HG03432 (cell line): ENCODE results near the gene MFRP.

Experiments used
- ATAC-seq: cut with Tn5 transposase; IDR thresholded peaks from one replicate; pipeline ENCODE4 v1.9.1; 2021; ENCODE audit warnings: mild to moderate bottlenecking, moderate library complexity; ENCODE audit not compliant: unreplicated experiment

MFRP gene

DNA sequence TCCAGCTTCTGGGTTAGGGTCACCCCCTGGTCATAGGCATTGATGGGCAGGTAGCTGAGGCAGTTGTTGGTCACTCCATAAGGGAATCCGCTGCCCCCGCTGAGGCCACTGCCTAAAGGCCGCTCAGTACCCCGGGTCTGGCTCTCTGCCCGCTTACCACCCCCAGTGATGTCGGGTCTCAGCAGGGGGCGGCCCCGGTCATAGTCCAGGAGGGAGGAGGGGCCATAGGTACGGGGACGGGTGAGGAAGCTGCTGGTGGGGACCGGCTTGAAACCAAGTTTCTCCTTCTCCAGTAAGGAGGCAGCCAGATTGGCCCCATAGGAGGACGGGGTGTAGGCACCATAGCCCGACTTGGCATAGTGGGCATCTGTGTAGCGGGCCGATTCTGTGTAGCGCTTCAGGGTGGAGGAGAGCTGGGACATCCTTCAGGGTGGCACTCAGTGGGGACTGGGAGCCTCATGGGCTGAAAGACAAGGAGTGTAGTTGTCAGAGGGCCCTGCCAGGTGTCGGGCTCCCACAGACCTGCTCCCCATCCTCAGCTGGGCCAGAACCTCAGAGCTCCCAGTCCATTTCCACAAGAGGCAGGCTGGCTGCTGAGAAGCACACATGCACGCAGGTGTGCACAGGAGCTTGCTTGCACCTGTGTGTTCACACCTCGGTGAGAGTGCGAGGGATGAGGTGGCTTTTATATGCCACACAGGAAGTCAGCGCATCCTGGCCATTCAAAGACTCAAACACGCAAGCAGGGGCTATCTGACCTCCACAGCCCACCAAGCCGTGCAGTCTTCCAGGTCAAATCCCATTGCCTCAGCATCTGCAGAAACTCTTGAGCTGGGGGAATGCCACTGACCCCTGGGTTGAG is 26.8 kb upstream of the MFRP start:
- ATAC-seq: no peak

DNA sequence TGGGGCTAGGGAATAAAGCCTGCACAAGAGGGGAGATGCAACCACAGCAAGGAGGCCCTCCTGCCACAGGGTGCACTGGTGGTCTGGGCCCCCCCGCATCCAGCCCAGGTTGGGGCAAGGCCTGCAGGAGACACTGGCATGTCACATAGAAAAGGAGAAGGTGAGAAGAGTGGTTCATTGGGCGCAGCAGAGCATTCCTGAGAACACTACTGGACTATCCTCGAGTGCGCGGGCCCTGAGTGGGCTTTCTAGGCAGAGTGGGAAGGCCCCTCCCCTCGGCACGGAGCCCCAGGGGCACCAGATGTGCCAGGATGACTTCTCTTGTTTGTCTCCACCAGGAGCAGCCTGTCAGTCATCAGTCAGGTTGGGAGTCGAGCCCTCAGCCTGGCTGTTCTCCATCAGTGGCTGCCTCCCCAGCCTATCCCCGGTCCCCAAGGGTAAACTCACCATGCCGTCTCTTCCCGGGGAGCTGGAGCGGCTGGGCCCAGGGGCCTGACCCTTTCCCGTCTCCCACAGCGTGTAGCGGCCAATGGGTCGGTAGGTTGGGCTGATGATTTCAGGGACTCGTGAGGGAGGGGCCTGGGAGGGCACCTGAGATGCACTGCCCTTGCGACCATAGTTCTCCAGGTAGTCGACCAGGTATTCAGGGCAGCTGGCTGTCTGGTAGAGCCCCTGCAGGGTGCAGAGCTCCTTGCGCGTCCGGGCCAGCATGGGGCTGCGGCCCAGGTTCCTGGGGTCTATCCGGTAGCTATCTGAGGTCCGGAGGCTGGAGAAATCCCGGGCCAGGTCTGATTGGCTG is 26.0 kb upstream of the MFRP start:
- no peak for ATAC-seq

DNA sequence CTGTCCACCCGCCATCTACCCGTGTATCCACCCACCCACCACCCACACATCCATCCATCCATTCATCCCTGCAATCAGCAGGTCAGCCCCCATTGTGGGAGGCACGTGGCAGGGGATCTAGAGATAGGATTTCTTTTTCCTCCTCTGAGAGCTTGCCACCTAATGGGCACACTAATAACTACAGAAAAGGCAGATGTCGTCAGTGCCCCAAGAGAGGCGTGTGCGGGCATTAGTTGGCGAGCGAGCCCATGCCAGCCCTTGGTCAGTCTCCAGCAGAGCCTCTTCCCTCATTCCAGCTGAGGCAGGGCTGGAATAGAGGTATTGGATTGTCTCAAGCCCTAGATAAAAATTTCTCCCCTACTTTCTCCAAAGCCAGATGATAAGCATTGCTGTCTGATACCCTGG is 25.3 kb upstream of the MFRP start:
- ATAC-seq: no peak

DNA sequence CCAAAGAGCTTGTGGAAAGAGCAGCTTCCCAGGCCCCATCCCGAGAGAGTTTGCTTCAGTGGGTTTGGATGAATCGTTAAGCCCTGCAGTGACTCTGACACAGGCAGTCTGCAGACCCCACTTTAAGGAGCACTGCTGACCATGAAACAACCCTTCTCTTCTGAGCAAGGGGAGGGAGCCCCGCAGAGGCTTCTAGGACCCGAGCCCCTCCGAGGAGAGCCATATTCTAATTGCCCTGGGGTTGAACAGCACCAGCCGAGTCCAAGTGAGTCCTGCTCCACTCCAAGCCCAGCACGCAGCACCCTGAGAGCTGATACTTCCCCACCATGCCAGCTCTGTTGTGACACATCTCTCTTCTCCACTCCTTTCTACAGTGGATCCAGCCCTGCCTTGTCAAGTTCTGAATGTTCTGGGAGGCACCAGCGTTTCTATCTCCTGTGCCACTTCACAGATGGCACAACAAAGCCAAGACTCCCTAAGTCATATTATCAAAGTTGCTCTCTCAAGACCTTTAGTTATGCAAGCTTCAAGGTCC is 24.6 kb upstream of the MFRP start:
- ATAC-seq: no peak

DNA sequence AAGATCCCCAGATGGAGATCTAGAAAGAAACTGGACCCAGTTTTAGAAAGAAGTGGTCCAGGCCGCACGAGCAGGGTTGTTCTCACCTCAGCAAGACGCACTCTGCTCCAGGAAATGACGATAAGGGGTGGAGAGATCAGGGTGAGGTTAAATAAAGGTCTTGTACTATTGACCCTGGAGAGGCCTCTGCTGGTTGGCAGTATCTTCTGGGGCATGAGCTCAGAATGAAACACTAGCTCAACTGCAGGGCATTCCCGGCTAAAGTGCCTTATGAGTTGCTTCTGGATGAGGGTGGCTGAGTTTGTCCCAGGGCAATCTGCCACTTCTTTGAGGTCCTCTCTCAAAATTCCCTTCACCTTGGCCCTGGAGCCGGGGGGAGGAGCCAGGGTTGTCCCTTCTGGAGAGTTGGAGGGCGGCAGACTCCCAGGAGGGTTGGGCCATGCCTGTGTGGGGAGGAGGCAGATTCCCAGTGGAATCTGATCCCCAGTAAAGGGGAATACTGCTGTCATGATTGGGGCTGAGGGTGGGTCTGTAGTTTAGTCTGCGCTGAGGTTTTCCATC is 24.1 kb upstream of the MFRP start:
- ATAC-seq: no peak

DNA sequence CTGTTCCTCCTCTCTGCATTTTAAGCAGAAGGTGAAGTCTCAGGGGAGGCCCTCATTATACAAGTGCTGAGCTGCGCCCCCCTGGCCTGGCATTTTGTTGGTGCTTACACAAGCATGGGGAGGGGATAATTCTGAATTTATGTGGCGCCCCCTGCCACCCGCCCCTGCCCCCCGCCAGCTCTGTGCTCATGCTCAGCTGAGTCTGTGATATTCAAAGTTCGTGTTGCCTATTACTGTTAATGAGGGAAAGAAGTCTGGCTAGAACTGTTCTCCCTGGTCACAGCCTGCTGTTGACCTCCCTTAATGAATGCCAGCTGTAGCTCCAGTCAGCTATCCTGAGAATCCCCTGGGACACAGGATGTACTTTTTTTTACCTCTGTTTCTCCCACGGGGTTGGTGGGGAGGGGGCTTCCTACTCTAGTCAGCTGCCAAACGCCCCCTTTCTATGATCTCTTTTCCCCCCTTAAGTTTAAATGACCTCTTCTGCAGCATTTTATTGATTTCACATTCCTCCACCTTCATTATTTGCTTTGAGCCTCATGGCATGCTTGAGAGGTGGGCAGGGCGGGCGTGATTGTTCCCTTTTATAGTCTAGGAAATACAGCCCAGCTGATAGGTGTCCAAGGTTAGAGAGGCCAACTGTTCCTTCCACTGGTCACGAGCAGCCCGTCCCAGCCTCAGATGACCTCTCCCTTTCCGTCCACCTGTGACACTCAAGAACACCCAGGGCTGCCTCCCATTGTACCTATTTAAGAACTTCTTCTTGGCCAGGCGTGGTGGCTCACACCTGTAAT is 22.8 kb upstream of the MFRP start:
- no peak for ATAC-seq

DNA sequence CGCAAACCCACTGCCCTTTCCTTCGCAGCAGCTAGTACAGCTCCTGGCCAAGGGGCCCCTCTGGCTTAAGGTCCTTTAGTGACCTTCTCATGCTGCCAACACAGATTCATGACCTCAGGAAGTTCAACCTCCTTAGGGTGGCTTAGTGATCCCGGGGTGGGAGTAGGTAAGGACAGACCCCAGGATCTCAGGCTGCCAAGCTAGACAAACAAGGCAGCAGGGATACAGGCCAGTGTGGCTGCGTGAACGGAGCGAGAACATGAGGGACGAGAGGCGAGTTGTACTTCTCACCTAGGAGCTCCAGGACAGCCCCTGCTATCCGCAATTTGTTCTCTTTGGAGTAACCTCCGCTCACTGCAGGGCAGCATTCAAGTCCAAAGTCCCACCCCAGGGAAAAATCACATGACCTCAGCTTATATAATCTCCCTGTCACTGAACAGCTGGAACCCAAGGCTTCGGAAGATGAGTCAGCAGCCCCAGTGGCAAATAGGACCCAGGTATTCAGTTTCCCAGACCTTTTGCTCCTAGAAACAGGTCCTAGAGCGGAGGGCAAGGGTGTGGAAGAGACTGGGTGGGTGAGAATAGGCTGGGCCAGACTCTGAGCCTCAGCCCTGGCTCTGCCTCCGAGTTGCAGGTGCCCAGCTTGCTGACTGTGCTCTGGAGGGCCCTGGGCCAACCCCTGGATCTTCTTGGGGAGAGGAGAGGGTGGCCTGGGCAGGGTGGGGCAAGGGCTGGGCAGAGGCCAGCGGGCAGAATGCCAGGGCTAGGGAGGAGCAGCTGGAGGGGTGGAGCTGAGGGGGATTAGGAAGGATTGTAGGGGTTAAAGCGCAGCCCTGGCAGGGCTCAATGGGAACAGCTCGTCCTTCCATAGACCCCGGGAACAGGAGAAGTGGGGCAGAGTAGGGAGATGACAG is 21.9 kb upstream of the MFRP start:
- ATAC-seq: no peak

DNA sequence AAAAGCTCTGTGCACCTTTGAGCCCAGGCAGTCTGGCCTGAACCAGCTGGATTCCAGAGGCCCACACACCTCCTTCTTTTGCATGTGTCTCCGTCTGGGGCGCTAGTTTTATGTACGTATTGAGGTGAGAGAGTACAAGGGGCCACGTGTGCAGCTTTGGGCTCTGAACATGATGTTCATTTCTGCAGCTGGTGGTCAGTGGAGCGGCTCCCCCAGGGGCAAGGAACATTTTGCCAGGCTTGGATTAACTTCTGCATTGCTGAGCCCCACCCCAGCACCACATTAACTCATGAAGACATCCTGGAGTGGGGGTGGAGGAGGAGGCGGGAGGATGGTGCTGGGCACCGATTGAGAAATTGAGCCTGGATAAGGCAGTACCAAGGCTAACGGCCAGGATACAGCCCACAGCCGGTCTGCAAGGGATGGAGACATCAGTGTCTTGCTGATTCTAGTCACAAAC is 21.2 kb upstream of the MFRP start:
- ATAC-seq: no peak

DNA sequence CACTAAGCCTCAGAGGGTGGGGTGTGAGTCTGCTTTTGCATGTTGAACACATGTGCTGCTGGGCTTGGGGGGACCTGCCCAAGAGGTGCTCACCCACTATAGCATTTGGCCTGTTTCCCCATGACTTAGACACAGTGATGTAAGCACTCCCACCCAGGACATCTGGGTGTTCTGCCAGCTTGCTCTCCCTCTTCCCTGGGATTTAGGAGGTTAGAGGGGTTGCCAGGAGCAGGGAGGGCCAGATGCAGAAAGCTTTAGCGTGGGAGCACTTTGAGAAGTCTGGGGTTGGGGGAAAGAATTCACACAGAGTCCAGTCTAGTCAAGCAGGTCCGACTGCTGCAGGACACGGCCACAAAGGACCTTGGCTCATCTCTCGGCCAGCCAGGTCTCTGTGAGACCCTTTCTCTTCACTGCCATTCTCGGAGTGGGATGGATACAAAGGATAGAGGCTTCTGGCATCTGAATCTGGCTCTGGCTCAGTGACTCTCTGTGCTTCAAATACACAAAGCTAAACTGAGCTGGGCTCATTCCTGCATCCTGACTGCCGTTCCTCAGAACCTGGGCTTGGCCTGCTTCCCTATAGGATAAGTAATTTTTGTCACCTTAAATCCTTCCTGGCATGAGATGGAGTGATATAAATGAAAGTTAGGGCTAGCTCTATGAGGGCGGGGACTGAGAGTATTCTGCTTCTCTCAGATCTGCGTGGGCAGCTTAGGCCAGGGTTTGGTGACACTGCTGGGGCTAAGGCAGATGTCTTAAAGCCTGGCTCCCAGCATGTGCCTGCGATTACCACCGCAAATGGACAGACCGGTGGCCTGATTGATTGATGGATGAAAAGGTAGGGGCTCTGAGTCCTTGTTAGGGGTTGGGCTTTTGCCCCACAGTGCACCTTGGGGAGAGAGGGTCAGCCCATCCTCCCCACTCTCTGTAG is 20.4 kb upstream of the MFRP start:
- ATAC-seq: no peak

DNA sequence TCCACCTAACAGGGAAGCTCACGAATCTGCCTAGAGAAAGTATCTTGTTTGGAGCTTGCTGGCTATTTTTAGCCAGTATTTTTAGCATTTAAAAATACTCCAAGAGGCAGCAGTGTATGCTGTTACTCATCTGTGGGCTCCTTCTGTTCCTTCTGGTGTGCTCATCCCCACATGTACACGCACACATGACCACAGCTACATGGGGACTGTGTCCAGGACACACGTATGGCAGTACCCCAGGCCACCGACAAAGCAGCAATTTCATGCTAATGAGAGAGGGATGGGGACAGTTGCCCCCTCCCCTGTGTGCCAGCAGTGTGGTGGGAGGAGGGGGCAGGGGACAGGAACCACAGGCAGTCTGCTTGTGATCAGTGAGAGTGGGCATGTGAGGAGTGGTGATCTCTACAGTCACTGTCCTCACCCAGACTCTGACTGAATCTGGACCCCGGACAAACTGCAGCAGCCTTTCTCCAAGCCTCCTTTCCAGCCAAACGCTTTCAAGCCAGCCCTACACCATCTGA is 18.6 kb upstream of the MFRP start:
- no peak for ATAC-seq

DNA sequence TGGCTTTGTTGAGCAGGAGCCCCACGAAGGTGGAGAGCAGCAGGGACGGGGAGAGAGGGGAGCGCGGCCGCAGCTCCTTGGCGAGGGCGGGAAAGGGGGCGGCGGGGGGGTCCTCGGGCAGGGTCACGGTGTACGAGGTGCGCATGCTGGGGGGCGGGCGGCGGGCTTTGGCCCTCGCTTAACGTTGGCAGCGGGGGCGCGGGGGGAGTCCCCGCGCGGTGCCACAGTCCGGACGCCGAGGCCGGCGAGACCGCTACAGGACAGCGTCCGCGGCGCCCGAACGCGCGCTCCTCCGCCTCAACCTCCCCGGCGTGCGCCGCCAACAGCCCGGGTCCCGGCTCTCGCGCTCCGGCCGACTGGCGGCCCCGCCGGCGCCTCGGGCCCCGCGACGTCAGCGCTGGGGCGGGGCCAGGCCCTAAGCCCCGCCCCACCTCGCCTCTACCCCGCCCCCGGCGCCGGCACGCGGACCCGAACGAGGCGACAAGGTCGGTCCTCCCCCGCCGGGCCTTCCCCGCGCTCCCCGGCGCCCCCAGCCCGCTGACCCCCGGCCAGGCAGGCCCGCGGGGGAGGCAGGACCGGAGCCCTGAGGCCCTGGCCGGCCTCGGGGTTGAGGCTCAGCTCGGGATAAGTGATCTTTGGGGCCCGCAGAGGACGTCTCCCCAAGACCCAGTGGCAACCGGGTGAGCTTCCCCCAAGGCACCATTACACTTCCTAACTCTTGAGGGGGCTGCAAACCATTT is 17.5 kb upstream of the MFRP start:
- ATAC-seq: no peak

DNA sequence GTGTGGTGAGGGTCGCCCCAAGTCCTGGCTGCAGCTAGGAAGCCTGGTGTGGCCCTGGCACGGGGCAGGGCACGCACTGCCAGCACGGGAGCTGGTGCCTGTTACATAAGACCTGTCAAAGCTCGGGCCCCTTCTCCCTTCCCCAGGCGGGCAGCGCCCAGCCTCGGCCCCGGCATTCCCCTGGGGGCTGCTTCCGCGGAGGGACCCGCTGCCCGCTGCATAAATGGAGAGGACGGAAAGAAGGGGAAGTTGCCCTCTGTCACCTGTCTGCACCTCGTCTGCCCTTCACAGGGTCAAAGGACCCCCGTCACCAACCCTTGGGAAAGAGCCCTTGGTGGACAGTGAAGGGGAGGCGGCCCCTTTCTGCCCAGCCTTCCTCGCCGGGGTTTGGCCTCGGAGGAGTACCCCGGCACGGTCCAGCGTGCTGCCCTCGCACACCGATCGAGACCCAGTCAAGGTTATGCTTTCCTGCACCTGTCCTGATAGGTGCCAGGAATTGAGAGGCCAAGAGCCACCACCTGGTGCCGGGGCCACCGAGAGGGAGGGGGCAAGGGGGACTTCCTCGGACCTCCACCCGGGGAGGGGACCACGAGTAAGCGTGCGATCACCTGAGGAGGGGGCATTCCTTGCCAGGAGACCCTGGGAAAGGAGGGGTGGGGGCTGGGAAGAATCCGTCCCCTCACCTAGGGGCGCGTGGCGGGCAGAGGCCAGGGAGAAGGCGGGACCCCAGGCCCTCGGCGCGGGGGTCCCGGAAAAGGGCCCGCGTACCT is 16.8 kb upstream of the MFRP start:
- no peak for ATAC-seq

DNA sequence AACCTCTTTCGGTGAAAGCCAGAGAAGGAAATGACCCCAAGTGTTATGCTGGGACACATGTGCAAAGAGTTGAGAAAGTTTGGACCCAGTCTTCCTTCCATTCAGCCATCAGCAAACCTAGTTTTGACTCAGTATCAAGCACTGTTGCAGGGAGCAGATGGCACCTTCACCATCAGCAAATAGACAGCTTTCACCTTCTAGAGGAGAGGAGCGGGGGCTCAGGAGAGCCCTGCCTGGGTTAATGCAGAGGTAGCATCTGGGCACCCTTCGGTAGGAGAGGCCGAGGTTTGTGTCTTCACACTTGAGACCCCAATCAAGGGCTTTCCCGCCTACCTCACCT is 16.2 kb upstream of the MFRP start:
- ATAC-seq: no peak

DNA sequence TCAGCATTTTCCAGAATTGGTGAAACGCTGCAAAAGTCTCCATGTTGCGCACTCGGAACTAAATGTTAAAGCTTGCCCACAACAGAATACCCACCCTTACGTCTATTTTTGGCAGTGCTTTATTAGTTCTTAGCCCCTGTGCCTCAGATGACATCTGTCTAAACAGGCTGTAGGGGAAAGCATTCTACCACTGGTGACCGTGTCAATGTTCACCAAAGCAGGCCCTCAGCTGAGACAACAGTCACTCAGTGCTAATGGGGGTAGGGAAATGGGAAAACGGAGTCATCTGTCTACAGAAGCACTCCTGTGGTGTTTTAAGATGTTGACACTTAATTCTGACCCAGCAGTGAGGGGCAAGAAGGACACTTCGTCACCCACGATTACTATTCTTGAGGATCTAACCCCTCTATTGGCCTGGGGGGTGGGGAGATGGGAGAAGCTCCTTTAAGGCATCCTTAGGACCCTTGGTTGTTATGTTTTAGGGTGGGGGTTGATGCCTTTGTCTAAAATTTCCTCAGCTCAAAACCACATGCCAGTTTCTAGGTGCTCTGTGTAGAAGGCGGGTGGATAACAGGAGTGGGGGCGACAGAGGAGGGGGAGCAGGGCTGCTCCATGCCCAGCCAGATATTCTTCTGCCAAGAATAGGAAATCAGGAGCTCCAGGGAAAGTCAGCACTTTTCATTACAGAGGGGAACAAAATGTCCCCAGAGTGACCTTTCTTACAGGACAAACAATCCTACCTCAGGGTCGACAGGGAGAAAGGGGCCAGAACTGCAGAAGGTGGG is 15.6 kb upstream of the MFRP start:
- no peak for ATAC-seq

DNA sequence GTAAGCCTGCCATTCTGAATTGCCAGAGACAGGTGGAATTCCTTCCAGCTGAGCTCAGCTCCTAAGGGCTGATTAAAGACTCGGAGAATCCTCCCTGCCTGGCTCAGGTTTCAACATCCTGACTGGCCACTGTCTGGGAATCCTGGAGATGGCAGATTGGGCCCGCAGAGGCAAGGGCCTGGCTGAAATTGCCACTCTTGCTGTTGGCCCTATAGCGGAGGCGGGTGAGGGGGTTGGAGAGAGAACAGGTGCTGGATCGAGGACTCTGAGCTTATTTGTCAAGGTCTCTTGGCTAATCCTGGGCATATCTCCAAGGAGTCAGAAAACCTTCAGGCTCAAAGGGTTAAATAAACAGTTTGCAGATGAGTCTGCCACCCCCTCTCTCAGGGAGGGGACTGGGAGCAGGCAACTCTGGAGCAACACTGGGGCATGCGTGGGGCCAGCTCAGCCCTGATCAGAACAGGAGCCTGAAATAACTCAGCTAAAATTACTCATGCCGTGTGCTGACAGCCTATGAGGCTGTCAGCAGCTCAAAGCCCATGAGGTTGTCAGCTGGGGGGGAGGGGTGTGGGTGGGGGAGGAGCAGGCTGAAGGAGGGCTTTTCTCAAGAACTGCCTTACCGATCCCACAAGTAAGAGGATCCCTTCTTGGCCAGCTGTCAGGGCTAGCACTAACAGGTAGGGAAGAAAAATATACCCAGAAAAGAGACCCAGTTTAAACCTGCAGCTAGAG is 14.7 kb upstream of the MFRP start:
- no peak for ATAC-seq
